DND-41 (cell line): ENCODE results near the gene PDZRN3.

Experiments used
- ATAC-seq: fragments of 200-7000 bp; cut with Tn5 transposase; 3 replicates; pipeline ENCODE4 v1.9.1; 2021; ENCODE audit warnings: low read depth; ENCODE audit not compliant: insufficient read depth
- DNase-seq: peaks from one replicate; pipeline ENCODE4 v3.0.0-alpha.2; 2020
- H2AFZ ChIP-seq: 2 replicates; pipeline ENCODE4 v1.6.0; 2012; ENCODE audit warnings: low read depth, low read length
- H3K27ac ChIP-seq: 2 replicates; pipeline ENCODE4 v1.5.1; 2012; ENCODE audit warnings: low read length, inconsistent platforms
- H3K27me3 ChIP-seq: fragments of 200-600 bp; sonication (generic); 2 replicates; pipeline ENCODE4 v1.6.0; 2012; ENCODE audit warnings: low read length, mild to moderate bottlenecking, inconsistent platforms; ENCODE audit not compliant: insufficient read depth, poor library complexity
- H3K36me3 ChIP-seq: 2 replicates; pipeline ENCODE4 v1.5.1; 2012; ENCODE audit warnings: low read length, inconsistent platforms; ENCODE audit not compliant: insufficient read depth
- H3K4me1 ChIP-seq: 2 replicates; pipeline ENCODE4 v1.5.1; 2012; ENCODE audit warnings: mild to moderate bottlenecking, low read length; ENCODE audit not compliant: insufficient read depth
- H3K4me2 ChIP-seq: 2 replicates; pipeline ENCODE4 v1.6.0; 2012; ENCODE audit warnings: mild to moderate bottlenecking, moderate library complexity, low read length, inconsistent platforms; ENCODE audit not compliant: insufficient read depth
- H3K4me3 ChIP-seq, 2 experiments: fragments of 200-600 bp in 1 of 2; shearing (Covaris generic) in 1 of 2; 2 replicates each; pipeline ENCODE4 v1.5.1; 2012 to 2016; ENCODE audit warnings: inconsistent platforms in 2 of 2, low read length in 2 of 2, mild to moderate bottlenecking in 2 of 2, low read depth in 1 of 2, moderate library complexity in 1 of 2
- H3K79me2 ChIP-seq: 2 replicates; pipeline ENCODE4 v1.6.0; 2012; ENCODE audit warnings: low read length, inconsistent platforms; ENCODE audit not compliant: insufficient read depth
- H3K9ac ChIP-seq: 2 replicates; pipeline ENCODE4 v1.6.0; 2012; ENCODE audit warnings: low read depth, mild to moderate bottlenecking, inconsistent platforms, low read length, moderate library complexity
- H3K9me3 ChIP-seq: 2 replicates; pipeline ENCODE4 v1.5.1; 2012; ENCODE audit warnings: low read length, moderate library complexity, mild to moderate bottlenecking, inconsistent platforms; ENCODE audit not compliant: insufficient read depth, severe bottlenecking
- H4K20me1 ChIP-seq: 2 replicates; pipeline ENCODE4 v1.6.0; 2012; ENCODE audit warnings: low read length; ENCODE audit not compliant: insufficient read depth
- CTCF ChIP-seq: IDR thresholded peaks from 2 replicates; pipeline ENCODE4 v1.5.1; 2012; ENCODE audit warnings: borderline replicate concordance, low read length, moderate library complexity, mild to moderate bottlenecking; ENCODE audit not compliant: poor library complexity, severe bottlenecking; ENCODE audit errors: extremely low read depth
- EZH2 ChIP-seq: IDR thresholded peaks from 3 replicates; pipeline ENCODE4 v1.6.1; 2012; ENCODE audit warnings: borderline replicate concordance, low read depth, mild to moderate bottlenecking, moderate library complexity, low read length, inconsistent platforms; ENCODE audit not compliant: severe bottlenecking

The PDZRN3 gene

DNA sequence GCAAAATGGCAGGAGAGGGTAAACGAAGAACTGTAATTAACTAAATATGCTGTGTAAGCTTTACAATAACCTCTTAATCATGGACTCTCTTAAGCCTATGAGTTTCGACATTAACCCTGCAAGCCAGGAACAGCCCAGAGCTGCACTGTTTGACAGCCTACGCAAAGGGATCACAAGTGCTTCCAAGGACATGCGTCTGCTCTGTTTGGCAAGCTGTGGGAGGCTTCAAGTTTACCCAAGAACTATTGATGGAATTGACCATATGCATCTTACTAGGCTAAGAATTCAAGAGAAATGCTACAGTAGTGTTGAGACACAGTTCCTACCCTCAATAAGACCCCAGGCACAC lies 66.0 kb downstream of the PDZRN3 start:
- TF ChIP-seq CTCF (no peak), EZH2 (no peak)
- H3K27ac ChIP-seq = no peak overlapping the region
- no peak overlapping the region for H3K4me2 ChIP-seq

GRCh38 chr3:73557986-73558726 lies 66.6 kb downstream of the PDZRN3 start:
- Histone ChIP-seq H3K4me3 (no peak overlapping the region), H3K9ac (no peak overlapping the region), H3K36me3 (no peaks in the 10 kb centered on the region), H2AFZ (no peak overlapping the region), H3K27ac (no peak overlapping the region), H3K4me1 (no peaks in the 10 kb centered on the region), H3K79me2 (no peaks in the 10 kb centered on the region), H3K9me3 (no peaks in the 10 kb centered on the region), H3K27me3 (peaks cover 8% of the 10 kb centered on the region), H3K4me2 (no peak overlapping the region), H4K20me1 (no peaks in the 10 kb centered on the region)
- DNase-seq (no peak), ATAC-seq (no peak)
- TF ChIP-seq EZH2 (no peak), CTCF (no peak)

More for the DNA sequence above, 66.0 kb downstream of the PDZRN3 start:
- Histone ChIP-seq H3K79me2 (no peaks in the 10 kb centered on the region), H3K4me3 (no peak overlapping the region), H3K9me3 (no peaks in the 10 kb centered on the region), H3K9ac (no peak overlapping the region), H2AFZ (no peak overlapping the region), H3K4me1 (no peaks in the 10 kb centered on the region), H3K27me3 (peaks cover 8% of the 10 kb centered on the region), H3K36me3 (no peaks in the 10 kb centered on the region), H4K20me1 (no peaks in the 10 kb centered on the region)
- DNase-seq = no peak
- ATAC-seq = no peak

DNA sequence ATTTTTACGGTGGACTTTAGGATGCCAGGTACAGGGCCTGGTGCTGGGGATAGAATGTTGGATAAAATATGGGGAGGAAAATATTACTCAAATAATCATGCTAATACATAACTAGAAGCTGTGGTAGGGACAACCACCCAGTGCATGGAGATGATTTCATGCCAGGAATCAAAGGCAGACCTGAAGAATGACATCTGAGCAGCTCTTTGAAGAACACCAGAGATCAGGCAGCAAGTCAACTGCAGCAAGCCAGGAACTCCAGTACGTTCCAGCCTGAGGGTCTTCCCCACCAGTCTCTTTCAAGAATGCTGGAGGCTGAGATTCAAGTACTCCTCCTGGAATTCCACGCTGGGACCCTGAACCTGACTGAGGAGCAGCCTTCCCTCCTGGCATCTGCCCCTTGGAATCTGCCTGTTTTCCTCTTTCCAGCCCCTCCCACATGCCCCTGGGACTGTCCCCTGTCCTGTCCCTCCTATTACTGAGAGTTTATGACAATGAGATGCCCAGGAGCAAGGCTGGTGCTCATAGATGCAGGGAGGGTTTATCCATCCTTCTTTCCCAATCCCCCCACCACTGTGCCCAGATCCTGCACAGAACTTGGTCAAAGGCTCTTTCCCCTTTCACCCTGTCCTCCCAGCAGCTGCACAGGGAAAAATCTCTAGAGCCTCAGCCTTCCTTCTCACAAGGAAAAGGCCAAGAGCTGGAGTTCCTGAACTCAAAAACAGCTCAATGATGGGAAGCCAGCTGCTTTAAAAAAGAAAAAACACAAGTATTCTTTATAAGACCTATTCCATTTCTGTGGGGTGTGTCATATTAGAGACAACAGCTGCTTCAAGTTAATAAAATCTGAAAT lies 68.0 kb downstream of the PDZRN3 start:
- no peak for ATAC-seq

More for the DNA sequence above, 68.0 kb downstream of the PDZRN3 start:
- no peaks in the 10 kb centered on the region for H3K4me1 ChIP-seq
- no peak overlapping the region for H3K9ac ChIP-seq
- H3K36me3 ChIP-seq = no peaks in the 10 kb centered on the region
- H3K79me2 ChIP-seq = no peaks in the 10 kb centered on the region
- no peak for TF ChIP-seq EZH2
- TF ChIP-seq CTCF = no peak
- H4K20me1 ChIP-seq = no peaks in the 10 kb centered on the region
- no peak overlapping the region for H3K4me2 ChIP-seq
- DNase-seq = no peak
- H3K27me3 ChIP-seq = peaks cover 8% of the 10 kb centered on the region
- H3K27ac ChIP-seq = no peak overlapping the region
- H2AFZ ChIP-seq = no peak overlapping the region
- H3K9me3 ChIP-seq = no peaks in the 10 kb centered on the region
- H3K4me3 ChIP-seq = no peak overlapping the region
